HEK293 (cell line): ENCODE data around the gene MAPKAP1.

Source experiments
- CTCF ChIA-PET: fragments of 350-600 bp; formaldehyde crosslinking; extraction: SDS; loops from one replicate; lab custom pipeline; 2021; ENCODE audit warnings: antibody characterized with exemption; lab: Yijun Ruan, JAX
- POLR2A ChIA-PET: fragments of 300-600 bp; formaldehyde crosslinking; extraction: SDS; loops from one replicate; lab custom pipeline; 2020; ENCODE audit warnings: antibody characterized with exemption, inconsistent platforms; lab: Yijun Ruan, JAX
- H3K27ac ChIP-seq: fragments of 200-500 bp; sonication (Bioruptor generic); 2 replicates; pipeline ENCODE4 v1.5.1; 2014; ENCODE audit warnings: low read depth, low read length, control low read depth, inconsistent platforms; ENCODE audit errors: extremely low read depth
- H3K36me3 ChIP-seq, 2 experiments: fragments of 200-500 bp in 1 of 2; sonication (Bioruptor generic) in 1 of 2; 1 replicate in 1 of 2; 2 replicates in 1 of 2; pipeline ENCODE4 v1.5.1; 2014 to 2017; ENCODE audit warnings: inconsistent platforms in 2 of 2, low read length in 2 of 2; ENCODE audit not compliant: control insufficient read depth in 2 of 2, insufficient read depth in 1 of 2
- H3K4me1 ChIP-seq: fragments of 200-500 bp; sonication (Bioruptor generic); 2 replicates; pipeline ENCODE4 v1.5.1; 2014; ENCODE audit warnings: mild to moderate bottlenecking, low read length, inconsistent platforms; ENCODE audit not compliant: control insufficient read depth, insufficient read depth
- H3K4me3 ChIP-seq: 2 replicates; pipeline ENCODE4 v1.5.1; 2011; ENCODE audit warnings: low read depth, mild to moderate bottlenecking, control low read depth, low read length, moderate library complexity
- H3K9me3 ChIP-seq: fragments of 200-500 bp; sonication (Bioruptor generic); 2 replicates; pipeline ENCODE4 v1.5.1; 2014; ENCODE audit warnings: low read depth, low read length, inconsistent platforms; ENCODE audit not compliant: control insufficient read depth, insufficient read depth
- AEBP2 ChIP-seq: fragments of 450-650 bp; formaldehyde crosslinking; IDR thresholded peaks from 2 replicates; pipeline ENCODE4 v1.5.1; 2016; ENCODE audit warnings: missing biosample characterization, missing genetic modification characterization, borderline replicate concordance
- EGR2 ChIP-seq: fragments of 450-650 bp; formaldehyde crosslinking; IDR thresholded peaks from 2 replicates; pipeline ENCODE4 v1.5.1; 2016; ENCODE audit warnings: low read depth, missing biosample characterization, missing genetic modification characterization
- KLF8 ChIP-seq: fragments of 450-650 bp; formaldehyde crosslinking; IDR thresholded peaks from 2 replicates; pipeline ENCODE4 v1.5.1; 2016; ENCODE audit warnings: missing biosample characterization, missing genetic modification characterization
- ZBTB1 ChIP-seq: fragments of 450-650 bp; formaldehyde crosslinking; IDR thresholded peaks from 2 replicates; pipeline ENCODE4 v1.5.1; 2016; ENCODE audit warnings: missing biosample characterization, missing genetic modification characterization
- ZFP3 ChIP-seq: fragments of 450-650 bp; formaldehyde crosslinking; IDR thresholded peaks from 2 replicates; pipeline ENCODE4 v1.5.1; 2016; ENCODE audit warnings: low read depth, missing biosample characterization, missing genetic modification characterization
- ZNF121 ChIP-seq: fragments of 450-650 bp; formaldehyde crosslinking; IDR thresholded peaks from 2 replicates; pipeline ENCODE4 v1.5.1; 2016; ENCODE audit warnings: missing biosample characterization, missing genetic modification characterization
- ZNF148 ChIP-seq: fragments of 450-650 bp; formaldehyde crosslinking; IDR thresholded peaks from 2 replicates; pipeline ENCODE4 v1.5.0; 2017; ENCODE audit warnings: missing biosample characterization, missing genetic modification characterization, borderline replicate concordance
- ZNF157 ChIP-seq: fragments of 450-650 bp; formaldehyde crosslinking; IDR thresholded peaks from 2 replicates; pipeline ENCODE4 v1.5.1; 2016; ENCODE audit warnings: missing biosample characterization, missing genetic modification characterization
- ZNF221 ChIP-seq: fragments of 450-650 bp; formaldehyde crosslinking; IDR thresholded peaks from 2 replicates; pipeline ENCODE4 v1.5.1; 2017; ENCODE audit warnings: missing biosample characterization, missing genetic modification characterization, borderline replicate concordance
- ZNF274 ChIP-seq, 2 experiments: fragments of 200-500 bp in 1 of 2; fragments of 450-650 bp in 1 of 2; sonication (Bioruptor generic) in 1 of 2; formaldehyde crosslinking in 1 of 2; IDR thresholded peaks; 2 replicates each; pipeline versions ENCODE4 v1.5.1 to v1.6.1; 2014 to 2016; ENCODE audit warnings: borderline replicate concordance in 1 of 2, inconsistent platforms in 1 of 2, low read length in 1 of 2, missing biosample characterization in 1 of 2, missing genetic modification characterization in 1 of 2
- ZNF398 ChIP-seq: fragments of 450-650 bp; formaldehyde crosslinking; IDR thresholded peaks from 2 replicates; pipeline ENCODE4 v1.5.1; 2017; ENCODE audit warnings: missing biosample characterization, missing genetic modification characterization
- ZNF513 ChIP-seq: fragments of 450-650 bp; IDR thresholded peaks from 2 replicates; pipeline ENCODE4 v1.5.1; 2018; ENCODE audit warnings: missing biosample characterization, missing genetic modification characterization
- ZNF529 ChIP-seq: fragments of 450-650 bp; formaldehyde crosslinking; IDR thresholded peaks from 2 replicates; pipeline ENCODE4 v1.5.1; 2017; ENCODE audit warnings: missing genetic modification characterization, missing biosample characterization; ENCODE audit not compliant: insufficient replicate concordance
- ZNF549 ChIP-seq: fragments of 450-650 bp; IDR thresholded peaks from 2 replicates; pipeline ENCODE4 v1.5.1; 2018; ENCODE audit warnings: missing biosample characterization, missing genetic modification characterization, mild to moderate bottlenecking, inconsistent platforms, moderate library complexity
- ZNF585B ChIP-seq: fragments of 450-650 bp; formaldehyde crosslinking; IDR thresholded peaks from 2 replicates; pipeline ENCODE4 v1.5.1; 2016; ENCODE audit warnings: missing biosample characterization, missing genetic modification characterization
- ZNF600 ChIP-seq: fragments of 450-650 bp; formaldehyde crosslinking; IDR thresholded peaks from 2 replicates; pipeline ENCODE4 v1.5.1; 2016; ENCODE audit warnings: missing biosample characterization, missing genetic modification characterization
- ZNF623 ChIP-seq: fragments of 450-650 bp; formaldehyde crosslinking; IDR thresholded peaks from 2 replicates; pipeline ENCODE4 v1.5.1; 2016; ENCODE audit warnings: missing biosample characterization, missing genetic modification characterization
- ZNF692 ChIP-seq: fragments of 450-650 bp; formaldehyde crosslinking; IDR thresholded peaks from 2 replicates; pipeline ENCODE4 v1.5.1; 2016; ENCODE audit warnings: missing biosample characterization, missing genetic modification characterization
- ZNF707 ChIP-seq: fragments of 450-650 bp; formaldehyde crosslinking; IDR thresholded peaks from 2 replicates; pipeline ENCODE4 v1.5.1; 2016; ENCODE audit warnings: missing biosample characterization, missing genetic modification characterization
- ZNF768 ChIP-seq: fragments of 450-650 bp; formaldehyde crosslinking; IDR thresholded peaks from 2 replicates; pipeline ENCODE4 v1.5.1; 2018; ENCODE audit warnings: missing biosample characterization, mild to moderate bottlenecking, missing genetic modification characterization
- ZSCAN16 ChIP-seq: fragments of 450-650 bp; formaldehyde crosslinking; IDR thresholded peaks from 2 replicates; pipeline ENCODE4 v1.5.1; 2016; ENCODE audit warnings: missing biosample characterization, missing genetic modification characterization

The MAPKAP1 gene

GRCh38 chr9:125406810-125407087, 300.3 kb downstream of the MAPKAP1 start:
- Histone ChIP-seq H3K4me1 (no peaks in the 10 kb centered on the region), H3K9me3 (no peaks in the 10 kb centered on the region), H3K4me3 (no peak overlapping the region), H3K36me3 (no peaks in the 10 kb centered on the region), H3K27ac (no peak overlapping the region)
- TF ChIP-seq ZBTB1 (tag by site-specific recombination) (no peak), ZNF600 (tag by site-specific recombination) (no peak), ZNF529 (tag by site-specific recombination) (no peak), KLF8 (tag by site-specific recombination) (no peak), ZSCAN16 (tag by site-specific recombination) (no peak), ZNF157 (tag by site-specific recombination) (no peak), ZNF221 (tag by site-specific recombination) (no peak), ZNF121 (tag by site-specific recombination) (no peak), ZNF692 (tag by site-specific recombination) (no peak), ZNF148 (tag by site-specific recombination) (no peak)
- CTCF ChIA-PET: interaction anchor here (0.6 to 2.7 kb wide), 14 partner anchors 8 to 1085 kb away, joined by 3 to 22 read pairs (median 6); no protein-coding TSS in a partner anchor
- POLR2A ChIA-PET: no interaction called here

GRCh38 chr9:125405938-125406809, 300.8 kb downstream of the MAPKAP1 start:
- peak; percentile 33; the same call in 1 of the 2 replicates for TF ChIP-seq EGR2 (tag by site-specific recombination)
- peak; percentile 93 for TF ChIP-seq ZFP3 (tag by site-specific recombination)
- no peak for TF ChIP-seq ZNF513 (tag by site-specific recombination)
- 0 out of 2 replicates have a peak, but pooled peaks have one; percentile 50 for TF ChIP-seq ZNF768
- TF ChIP-seq, all 188 proteins: peak for 3
- Histone ChIP-seq H3K9me3 (no peaks in the 10 kb centered on the region), H3K27ac (no peak overlapping the region), H3K4me3 (no peak overlapping the region), H3K36me3 (no peaks in the 10 kb centered on the region), H3K4me1 (no peaks in the 10 kb centered on the region)
- ChIA-PET CTCF (interaction anchor here (0.6 to 2.7 kb wide), 6 partner anchors 10 to 993 kb away, joined by 3 to 20 read pairs (median 4); no protein-coding TSS in a partner anchor), POLR2A (no interaction called here)

- ChIA-PET POLR2A (no interaction called here), CTCF (interaction anchor here (0.7 kb wide), 1 partner anchor 901 kb away, joined by 3 read pairs; no protein-coding TSS in a partner anchor)
- no peaks in the 10 kb centered on the region for H3K4me1 ChIP-seq
- no peaks in the 10 kb centered on the region for H3K36me3 ChIP-seq
- H3K27ac ChIP-seq: no peak overlapping the region
- no peak overlapping the region for H3K4me3 ChIP-seq
- H3K9me3 ChIP-seq: no peaks in the 10 kb centered on the region
- TF ChIP-seq ZNF623 (tag by site-specific recombination) (no peak), AEBP2 (tag by site-specific recombination) (no peak), ZNF549 (tag by site-specific recombination) (no peak), ZNF707 (tag by site-specific recombination) (no peak), ZNF398 (tag by site-specific recombination) (no peak), ZNF274 (IDR thresholded peaks at IDR 0.05; ENCODE audit: low read length) (no peak), ZNF274 (tag by site-specific recombination; IDR thresholded peaks at IDR 0.05; ENCODE audit: borderline replicate concordance) (no peak), ZNF585B (tag by site-specific recombination) (no peak)
Observed at GRCh38 chr9:125404733-125405132, 302.3 kb downstream of the MAPKAP1 start.
